Erythroblast (primary cell): ENCODE data around the gene DSC3.

Experiments
- GATA1 ChIP-seq: IDR thresholded peaks from 2 replicates; pipeline ENCODE4 v1.6.1; 2011; ENCODE audit warnings: low read depth, mild to moderate bottlenecking, control low read depth, low read length, moderate library complexity
- POLR2A ChIP-seq: IDR thresholded peaks from 2 replicates; pipeline ENCODE4 v1.6.1; 2011; ENCODE audit warnings: mild to moderate bottlenecking, low read length

DNA sequence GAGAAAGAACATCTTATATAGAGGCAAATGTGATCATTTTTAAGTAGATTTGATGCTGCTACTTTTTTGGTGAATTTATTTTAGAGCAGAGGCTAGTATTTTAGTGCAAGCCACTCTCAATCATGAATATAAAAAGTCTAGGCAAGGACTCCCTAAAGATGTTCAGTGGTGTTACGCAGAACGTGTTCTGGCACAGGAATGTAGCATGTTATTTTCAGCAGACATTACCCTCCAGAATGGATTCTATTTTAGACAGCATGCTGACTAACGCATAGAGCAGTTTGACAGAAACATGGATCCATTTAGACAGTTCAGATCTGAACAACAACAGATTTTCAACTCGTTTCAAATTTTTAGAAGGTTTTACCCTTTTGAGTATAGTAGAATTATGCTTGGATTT lies 54.1 kb downstream of the DSC3 start:
- no peak for TF ChIP-seq POLR2A
- no peak for TF ChIP-seq GATA1
